Esophagus (tissue), 2 donors: ENCODE data around the gene CDT1. TPM values are rescaled to one million over a fixed set of nuclear protein-coding genes. Genes with fewer than 3 reads are reported as not detected.

Source experiments
- H3K27ac ChIP-seq, 2 donors: one replicate each; pipeline ENCODE4 v1.5.1; 2013; ENCODE audit warnings: low read depth in 2 of 2, mild to moderate bottlenecking in 2 of 2, inconsistent platforms in 1 of 2, low read length in 1 of 2, moderate library complexity in 1 of 2
- H3K27me3 ChIP-seq, 2 donors: one replicate each; pipeline ENCODE4 v1.6.1; 2013; ENCODE audit warnings: low read length in 2 of 2, control low read depth in 1 of 2, mild to moderate bottlenecking in 1 of 2; ENCODE audit not compliant: insufficient read depth in 2 of 2, control insufficient read depth in 1 of 2
- H3K36me3 ChIP-seq, 2 donors: one replicate each; pipeline ENCODE4 v1.6.1; 2013; ENCODE audit warnings: low read length in 1 of 2; ENCODE audit not compliant: control insufficient read depth in 2 of 2, insufficient read depth in 2 of 2
- H3K4me1 ChIP-seq, 2 donors: one replicate each; pipeline ENCODE4 v1.6.1; 2013; ENCODE audit warnings: low read length in 1 of 2; ENCODE audit not compliant: control insufficient read depth in 2 of 2, insufficient read depth in 2 of 2
- H3K4me3 ChIP-seq, 2 donors: one replicate each; pipeline ENCODE4 v1.5.1; 2013; ENCODE audit warnings: low read length in 2 of 2, mild to moderate bottlenecking in 2 of 2, low read depth in 1 of 2, moderate library complexity in 1 of 2
- H3K9me3 ChIP-seq, 2 donors: one replicate each; pipeline ENCODE4 v1.6.1; 2013; ENCODE audit warnings: mild to moderate bottlenecking in 2 of 2, low read depth in 1 of 2, low read length in 1 of 2, moderate library complexity in 1 of 2; ENCODE audit not compliant: control insufficient read depth in 2 of 2, insufficient read depth in 1 of 2
- WGBS, 2 donors: extraction: QIAGEN DNeasy Blood & Tissue Kit; methylation state at CpG; one replicate each; pipeline ENCODE4 v1.1.7; 2013; 5-methylcytosine and 5-hydroxymethylcytosine counted together
- polyA plus RNA-seq, 2 donors: library from polyadenylated mRNA; stranded (reverse); fragments of 200-250 nt; gene quantifications; one replicate each; pipeline ENCODE4 v1.2.3, GENCODE V29; 2013
- donor health status: healthy with polysubstance abuse.
- donor health status: Bipolar disorder and iron deficiency.

The CDT1 gene
- polyA plus RNA-seq, 2 donors = 5.8 to 9.9 TPM

- Histone ChIP-seq H3K4me3 (peak overlapping the region; percentile 57 to 83), H3K36me3 (peaks cover 0 to 28% of the 10 kb centered on the region in 2 donors), H3K27me3 (no peaks in the 10 kb centered on the region), H3K27ac (peak overlapping the region; percentile 86 to 95), H3K9me3 (no peaks in the 10 kb centered on the region), H3K4me1 (peaks cover 11 to 24% of the 10 kb centered on the region in 2 donors)
- 19 to 25% methylated on average over 12 of the region's 12 CpGs for WGBS, 2 donors
Observed at GRCh38 chr16:88810166-88810911, 6.8 kb downstream of the CDT1 start.

DNA sequence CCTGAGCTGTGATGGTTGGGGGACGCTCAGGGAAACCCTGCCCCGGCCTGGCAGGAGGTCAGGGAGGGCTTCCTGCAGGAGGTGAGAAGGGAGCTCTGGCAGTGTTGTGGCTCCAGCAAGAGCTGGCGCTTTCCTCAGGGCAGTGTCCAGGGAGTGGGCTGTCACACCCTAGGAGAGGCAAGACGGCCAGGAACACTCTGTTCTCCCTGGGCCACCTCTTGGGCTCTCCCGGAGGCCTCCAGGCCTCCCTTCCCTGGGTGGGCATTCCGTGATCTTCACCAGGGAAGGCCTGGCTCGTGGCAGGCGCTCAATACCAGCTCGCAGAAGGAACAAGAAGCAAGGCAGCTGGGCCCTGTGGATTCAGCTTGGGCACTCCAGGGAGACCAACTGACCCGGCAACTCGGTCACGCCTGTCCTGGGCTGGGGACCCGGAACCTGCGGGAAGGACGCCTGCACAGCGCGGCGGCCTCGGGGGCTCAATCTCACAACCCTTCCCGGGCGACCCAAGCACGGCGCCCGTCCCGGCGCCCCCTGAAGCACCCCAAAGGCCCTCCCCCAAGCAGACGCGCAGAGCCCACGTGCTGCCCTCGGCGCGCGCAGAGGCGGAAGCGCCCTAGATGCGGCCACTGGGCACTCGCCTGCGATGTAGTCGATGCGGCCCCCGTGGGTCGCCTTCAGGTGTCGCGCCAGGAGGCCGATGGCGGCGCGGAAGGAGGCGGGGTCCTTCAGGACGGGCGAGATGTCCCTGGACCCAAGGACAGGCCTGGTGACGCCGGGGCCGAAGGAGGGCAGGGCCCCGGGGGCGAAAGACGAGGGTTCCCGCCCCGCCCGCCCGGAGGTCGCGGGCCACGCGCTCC, 7.6 kb downstream of the CDT1 start:
- WGBS, 2 donors = 1% methylated on average over 63 to 65 of the region's 65 CpGs
- Histone ChIP-seq H3K27me3 (no peaks in the 10 kb centered on the region), H3K27ac (peak overlapping the region; percentile 86 to 95), H3K9me3 (no peaks in the 10 kb centered on the region), H3K4me1 (peaks cover 11 to 24% of the 10 kb centered on the region in 2 donors), H3K4me3 (peak overlapping the region; percentile 57 to 83), H3K36me3 (peaks cover 0 to 25% of the 10 kb centered on the region in 2 donors)

DNA sequence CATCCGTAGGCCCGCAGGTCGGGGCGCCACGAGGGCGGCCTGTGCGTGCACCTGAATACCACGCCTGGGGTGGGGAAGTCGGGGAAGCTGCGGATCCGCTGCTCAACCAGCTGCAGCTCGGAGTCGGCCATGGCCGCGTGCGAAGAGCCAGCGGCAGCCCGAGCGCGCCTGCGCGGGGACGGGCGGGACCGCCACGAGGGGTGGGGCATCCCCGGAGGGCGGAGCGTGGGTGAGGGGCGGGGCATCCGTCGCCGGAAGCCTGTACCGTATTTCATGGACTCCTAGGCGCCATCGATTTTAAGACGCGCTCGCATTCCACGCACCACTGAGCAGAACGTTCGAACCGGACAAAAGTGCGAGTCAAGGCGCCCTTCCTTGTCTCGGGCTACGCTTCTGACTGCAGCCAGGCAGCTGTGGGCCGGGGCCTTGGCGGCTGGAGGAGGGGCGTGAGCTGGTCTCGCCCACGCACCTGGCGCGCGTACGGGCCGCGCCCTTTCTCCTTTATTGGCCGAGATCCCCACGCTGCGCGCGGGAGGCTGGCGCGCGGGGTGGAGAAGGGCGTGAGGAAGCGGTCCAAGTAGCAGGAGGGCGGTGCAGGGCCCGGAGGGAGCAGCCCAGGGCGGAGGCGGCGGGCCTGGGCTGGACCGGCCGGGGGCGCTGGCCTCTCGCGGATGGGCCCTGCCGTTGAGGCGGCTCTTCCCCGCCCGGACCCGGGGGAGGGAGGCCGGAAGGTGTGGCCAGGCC, 8.4 kb downstream of the CDT1 start, which contains the start of gene APRT:
Gene APRT, minus strand, starts transcription at position 160 of the 744 bp plus-strand sequence. Its CDS starts 29 bp downstream, at position 131.
- 0 to 1% methylated on average over 62 to 84 of the region's 84 CpGs for WGBS, 2 donors
- H3K36me3 ChIP-seq = peaks cover 0 to 25% of the 10 kb centered on the region in 2 donors

GRCh38 chr16:88812513-88813268, 9.1 kb downstream of the CDT1 start:
- peak overlapping the region; percentile 57 to 83 for H3K4me3 ChIP-seq
- peaks cover 11 to 26% of the 10 kb centered on the region in 2 donors for H3K4me1 ChIP-seq
- no peaks in the 10 kb centered on the region for H3K27me3 ChIP-seq
- H3K9me3 ChIP-seq = no peaks in the 10 kb centered on the region
- WGBS, 2 donors = 44% methylated on average over 37 of the region's 37 CpGs
- H3K27ac ChIP-seq = peak overlapping the region; percentile 86 to 95
- H3K36me3 ChIP-seq = peaks cover 0 to 18% of the 10 kb centered on the region in 2 donors

More for the DNA sequence above, 8.4 kb downstream of the CDT1 start, which contains the start of gene APRT:
- H3K27me3 ChIP-seq = no peaks in the 10 kb centered on the region
- H3K9me3 ChIP-seq = no peaks in the 10 kb centered on the region
- peak within 1 kb of the TSS; percentile 86 to 95 for H3K27ac ChIP-seq
- H3K4me1 ChIP-seq = peaks cover 11 to 26% of the 10 kb centered on the region in 2 donors
- peak within 1 kb of the TSS; percentile 57 to 83 for H3K4me3 ChIP-seq

DNA sequence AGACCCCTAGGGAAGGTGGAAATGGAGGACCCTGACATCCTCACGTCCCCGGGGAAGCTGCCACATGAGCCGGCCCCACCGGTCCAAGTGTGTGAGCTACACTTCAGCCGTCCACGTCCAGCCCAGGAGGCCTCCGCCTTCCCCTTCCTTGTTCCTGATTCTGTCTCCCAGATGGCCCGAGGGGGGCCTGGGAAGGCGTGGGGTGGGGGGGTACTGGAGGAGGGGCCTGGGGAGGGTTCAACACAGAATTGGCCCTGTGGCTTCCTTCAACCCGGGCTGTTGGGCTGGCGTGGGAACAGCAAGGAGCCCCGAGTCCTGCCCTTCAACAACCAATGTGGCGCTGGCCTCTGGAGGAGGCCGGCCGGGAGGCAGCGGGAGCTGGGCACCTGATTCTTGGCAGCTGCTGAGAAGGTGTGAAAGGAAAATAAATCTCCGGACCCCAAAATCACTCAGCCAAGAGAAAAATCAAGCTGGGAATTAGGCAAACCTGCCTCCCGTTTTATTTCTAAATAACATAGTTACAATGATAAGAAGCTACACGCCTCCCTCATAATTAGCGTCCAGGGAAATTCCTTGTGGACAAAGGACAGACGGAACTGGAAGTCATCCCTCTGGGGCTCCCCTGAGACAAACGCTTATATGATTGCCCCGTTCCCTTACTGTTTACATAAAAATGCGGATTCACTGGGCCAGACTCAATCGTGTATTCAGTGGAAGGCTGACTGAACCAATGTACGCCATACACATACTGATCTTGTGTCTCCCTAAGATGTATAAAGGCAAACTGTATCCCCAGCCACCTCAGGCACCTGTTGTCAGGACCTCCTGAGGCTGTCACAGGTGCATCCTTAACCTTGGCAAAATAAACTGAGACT, 9.9 kb downstream of the CDT1 start:
- Histone ChIP-seq H3K36me3 (peaks cover 0 to 13% of the 10 kb centered on the region in 2 donors), H3K27me3 (no peaks in the 10 kb centered on the region), H3K4me1 (peaks cover 11 to 23% of the 10 kb centered on the region in 2 donors), H3K27ac (peak overlapping the region in 1 of 2 donors; percentile 5), H3K9me3 (no peaks in the 10 kb centered on the region), H3K4me3 (no peak overlapping the region)
- 54 to 61% methylated on average over 26 of the region's 26 CpGs for WGBS, 2 donors

GRCh38 chr16:88814144-88814502, 10.5 kb downstream of the CDT1 start:
- Histone ChIP-seq H3K9me3 (no peaks in the 10 kb centered on the region), H3K4me3 (no peak overlapping the region), H3K27ac (no peak overlapping the region), H3K36me3 (peaks cover 0 to 10% of the 10 kb centered on the region in 2 donors), H3K4me1 (peaks cover 11 to 23% of the 10 kb centered on the region in 2 donors), H3K27me3 (no peaks in the 10 kb centered on the region)
- 79 to 82% methylated on average over 13 of the region's 13 CpGs for WGBS, 2 donors

- H3K4me3 ChIP-seq = no peak overlapping the region
- no peaks in the 10 kb centered on the region for H3K9me3 ChIP-seq
- H3K4me1 ChIP-seq = peaks cover 9 to 16% of the 10 kb centered on the region in 2 donors
- no peaks in the 10 kb centered on the region for H3K27me3 ChIP-seq
- H3K36me3 ChIP-seq = peaks cover 0 to under 1% of the 10 kb centered on the region in 2 donors
- WGBS, 2 donors = 83 to 88% methylated on average over 10 of the region's 10 CpGs
- H3K27ac ChIP-seq = no peak overlapping the region
Observed at GRCh38 chr16:88815227-88815626, 11.6 kb downstream of the CDT1 start.

DNA sequence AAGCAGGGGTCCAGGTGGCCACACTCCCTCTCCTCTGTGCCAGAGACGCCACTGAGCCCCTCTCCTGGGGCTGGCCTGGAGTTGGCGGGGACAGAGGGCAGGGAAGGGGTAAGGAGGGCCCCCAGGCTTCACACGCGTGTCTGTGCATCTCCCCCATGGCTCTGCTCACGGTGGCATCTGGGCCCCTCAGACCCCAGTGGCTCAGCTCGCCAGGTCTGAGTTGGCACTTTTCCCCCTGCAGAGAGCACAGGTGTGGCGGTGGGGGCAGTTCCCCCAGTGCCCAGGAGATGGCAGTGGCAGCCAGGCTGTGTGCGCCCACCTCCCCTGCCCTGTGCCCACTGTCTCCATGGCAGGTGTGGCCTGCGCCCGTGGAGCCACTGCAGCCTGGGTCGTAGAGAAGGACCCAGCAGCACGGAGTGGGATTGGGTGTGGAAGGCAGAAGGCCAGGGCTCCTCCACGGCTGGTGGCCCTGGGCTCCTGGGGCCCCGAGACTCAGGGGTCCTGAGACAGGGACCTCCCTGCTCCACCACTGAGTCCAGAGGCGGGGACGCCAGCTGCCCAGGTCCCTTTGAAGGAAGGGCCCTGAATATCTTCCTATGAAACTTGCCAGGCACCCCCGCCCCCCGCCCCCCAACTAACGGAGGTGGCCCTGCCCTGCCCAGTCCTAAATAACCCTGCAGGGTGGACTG, 12.5 kb downstream of the CDT1 start:
- Histone ChIP-seq H3K4me1 (peaks cover 3 to 8% of the 10 kb centered on the region in 2 donors), H3K4me3 (no peak overlapping the region), H3K27ac (no peak overlapping the region), H3K36me3 (peaks cover 0 to under 1% of the 10 kb centered on the region in 2 donors), H3K9me3 (no peaks in the 10 kb centered on the region), H3K27me3 (no peaks in the 10 kb centered on the region)
- WGBS, 2 donors = 49 to 55% methylated on average over 17 to 19 of the region's 19 CpGs
